Adrenal gland (tissue), 12 donors: Measurements from ENCODE around the gene ACP1. TPM values are rescaled to one million over a fixed set of nuclear protein-coding genes. Genes with fewer than 3 reads are reported as not detected.

Source experiments
- DNase-seq, 7 donors: peaks; one replicate each; pipeline ENCODE4 v3.0.0-alpha.2; 2019 to 2020
- H3K27ac ChIP-seq, 5 donors: fragments of 200-600 bp; sonication (generic) in 4 of 5; 1 replicate in 3 of 5; 2 replicates in 2 of 5; pipeline versions ENCODE4 v1.5.1 to v1.8.0; 2016 to 2020; ENCODE audit warnings: mild to moderate bottlenecking in 1 of 5
- H3K27me3 ChIP-seq: fragments of 200-600 bp; 2 replicates; pipeline ENCODE4 v1.8.0; 2021
- H3K36me3 ChIP-seq, 2 donors: fragments of 200-600 bp; replicated peaks in 1 of 2; 1 replicate in 1 of 2; 2 replicates in 1 of 2; pipeline versions ENCODE4 v1.5.1 to v1.8.0; 2018 to 2022
- H3K4me1 ChIP-seq, 2 donors: fragments of 200-600 bp; replicated peaks in 1 of 2; 1 replicate in 1 of 2; 2 replicates in 1 of 2; pipeline versions ENCODE4 v1.5.1 to v1.8.0; 2018 to 2021
- H3K4me3 ChIP-seq, 4 donors: fragments of 200-600 bp; sonication (generic) in 3 of 4; one replicate each; pipeline ENCODE4 v1.5.1; 2016 to 2018
- H3K9me3 ChIP-seq, 3 donors: fragments of 200-600 bp; sonication (generic) in 1 of 3; replicated peaks in 1 of 3; 1 replicate in 2 of 3; 2 replicates in 1 of 3; pipeline versions ENCODE4 v1.5.1 to v1.8.0; 2016 to 2021
- CTCF ChIP-seq, 6 experiments: fragments of 450-650 bp in 4 of 6; fragments of 200-600 bp in 2 of 6; sonication (generic) in 1 of 6; IDR thresholded peaks; 1 replicate in 5 of 6; 2 replicates in 1 of 6; pipeline versions ENCODE4 v1.5.1 to v1.8.0; 2016 to 2021; ENCODE audit warnings: antibody characterized with exemption in 6 of 6, mild to moderate bottlenecking in 2 of 6, moderate library complexity in 1 of 6
- POLR2A ChIP-seq, 2 donors: fragments of 450-650 bp; IDR thresholded peaks; one replicate each; pipeline ENCODE4 v1.6.1; 2017; ENCODE audit warnings: antibody characterized with exemption in 2 of 2, mild to moderate bottlenecking in 2 of 2, moderate library complexity in 1 of 2
- WGBS, 4 donors: extraction: QIAGEN DNeasy Blood & Tissue Kit in 2 of 4; methylation state at CpG; one replicate each; pipeline versions ENCODE4 v1.1.5 to v1.1.7; 2013 to 2017; 5-methylcytosine and 5-hydroxymethylcytosine counted together
- intact Hi-C, 2 donors: fragments of 100-400 bp; cut with DNase I; formaldehyde crosslinking; loops; one replicate each; pipeline versions ENCODE4 v1.14.1 to v1.15.0; 2022 to 2023
- polyA plus RNA-seq, 3 donors: library from polyadenylated mRNA; stranded (reverse); fragments of 200-250 nt in 2 of 3; fragments of 350-450 nt in 1 of 3; fragmentation: Illumina TruSeq in 1 of 3; extraction: RNeasy Lipid Tissue Mini Kit (QIAGEN cat#74804) in 1 of 3; gene quantifications; one replicate each; pipeline ENCODE4 v1.2.3, GENCODE V29; 2013 to 2014
- total RNA-seq, 9 donors: library from RNA; depleted of rRNA in 4 of 9; stranded (reverse); fragments of >200 nt in 4 of 9; fragments of 120-200 nt in 1 of 9; fragmentation: NEBNext Ultra II Directional in 1 of 9; extraction: Animal tissue kit (Norgen Biotek cat#: 25700) in 1 of 9; gene quantifications; one replicate each; pipeline versions ENCODE4 v1.1.0 to v1.2.4, GENCODE V29; 2013 to 2023
- donor health status: healthy with polysubstance abuse.
- donor health status: Bipolar disorder and iron deficiency.
- donor health status: DM: yes; HTN: yes; CAD: no.
- donor health status: DM: no; HTN: no; CAD: no.
- donor health status: DM: no; HTN: no; CAD: no.
- donor health status: DM: yes; HTN: yes; CAD: no.

ACP1 gene
- total and polyA plus RNA-seq, 12 donors, result 59.5 to 386 (median 161) TPM

- H3K4me1 ChIP-seq, result no peaks in the 10 kb centered on the region
- no peak overlapping the region for H3K27ac ChIP-seq
- H3K9me3 ChIP-seq, result no peaks in the 10 kb centered on the region
- peak in 1 of 7 donors; percentile 27 for DNase-seq
- 69 to 72% (median 70%) methylated on average over 10 to 13 of the region's 13 CpGs for WGBS, 4 donors
- TF ChIP-seq POLR2A (IDR thresholded peaks at IDR 0.05), result no peak
- no peak for TF ChIP-seq CTCF (IDR thresholded peaks at IDR 0.05)
- no peak overlapping the region for H3K4me3 ChIP-seq
- H3K27me3 ChIP-seq, result no peaks in the 10 kb centered on the region
- H3K36me3 ChIP-seq, result no peaks in the 10 kb centered on the region
- intact Hi-C loops, result no loop called here
Measured at GRCh38 chr2:309148-309953, 44.6 kb downstream of the ACP1 start.

GRCh38 chr2:309954-310510 lies 45.3 kb downstream of the ACP1 start:
- Histone ChIP-seq H3K27me3 (no peaks in the 10 kb centered on the region), H3K4me3 (no peak overlapping the region), H3K27ac (no peak overlapping the region), H3K4me1 (no peaks in the 10 kb centered on the region), H3K36me3 (no peaks in the 10 kb centered on the region), H3K9me3 (no peaks in the 10 kb centered on the region)
- DNase-seq, result no peak
- intact Hi-C loops, result no loop called here
- TF ChIP-seq CTCF (IDR thresholded peaks at IDR 0.05), result no peak
- TF ChIP-seq POLR2A (IDR thresholded peaks at IDR 0.05), result no peak
- 67 to 79% (median 77%) methylated on average over 10 of the region's 10 CpGs for WGBS, 4 donors

GRCh38 chr2:310994-311393 lies 46.2 kb downstream of the ACP1 start:
- Histone ChIP-seq H3K36me3 (no peaks in the 10 kb centered on the region), H3K27me3 (no peaks in the 10 kb centered on the region), H3K27ac (no peak overlapping the region), H3K4me3 (no peak overlapping the region), H3K4me1 (no peaks in the 10 kb centered on the region), H3K9me3 (no peaks in the 10 kb centered on the region)
- no peak for DNase-seq
- 78 to 86% (median 83%) methylated on average over 5 of the region's 5 CpGs for WGBS, 4 donors
- TF ChIP-seq POLR2A (IDR thresholded peaks at IDR 0.05) (no peak), CTCF (IDR thresholded peaks at IDR 0.05) (no peak)
- intact Hi-C loops, result no loop called here

- H3K4me3 ChIP-seq, result no peak overlapping the region
- TF ChIP-seq POLR2A (IDR thresholded peaks at IDR 0.05) (no peak), CTCF (IDR thresholded peaks at IDR 0.05) (no peak)
- H3K9me3 ChIP-seq, result no peaks in the 10 kb centered on the region
- intact Hi-C loops, result no loop called here
- no peaks in the 10 kb centered on the region for H3K4me1 ChIP-seq
- H3K27ac ChIP-seq, result no peak overlapping the region
- no peaks in the 10 kb centered on the region for H3K36me3 ChIP-seq
- no peak for DNase-seq
- 77 to 82% (median 81%) methylated on average over 14 of the region's 14 CpGs for WGBS, 4 donors
- no peaks in the 10 kb centered on the region for H3K27me3 ChIP-seq
Measured at GRCh38 chr2:313991-314390, 49.2 kb downstream of the ACP1 start.
